Activated CD4-positive, alpha-beta T cell treated with anti-CD3 and anti-CD28 coated beads, Interleukin-2, amount 50 U/mL, for 1 hour (primary cell): ENCODE measurements around the gene NUMB.

ENCODE experiments used
- DNase-seq: peaks from one replicate; pipeline ENCODE4 v3.0.0-alpha.2; 2020

Gene NUMB

DNA sequence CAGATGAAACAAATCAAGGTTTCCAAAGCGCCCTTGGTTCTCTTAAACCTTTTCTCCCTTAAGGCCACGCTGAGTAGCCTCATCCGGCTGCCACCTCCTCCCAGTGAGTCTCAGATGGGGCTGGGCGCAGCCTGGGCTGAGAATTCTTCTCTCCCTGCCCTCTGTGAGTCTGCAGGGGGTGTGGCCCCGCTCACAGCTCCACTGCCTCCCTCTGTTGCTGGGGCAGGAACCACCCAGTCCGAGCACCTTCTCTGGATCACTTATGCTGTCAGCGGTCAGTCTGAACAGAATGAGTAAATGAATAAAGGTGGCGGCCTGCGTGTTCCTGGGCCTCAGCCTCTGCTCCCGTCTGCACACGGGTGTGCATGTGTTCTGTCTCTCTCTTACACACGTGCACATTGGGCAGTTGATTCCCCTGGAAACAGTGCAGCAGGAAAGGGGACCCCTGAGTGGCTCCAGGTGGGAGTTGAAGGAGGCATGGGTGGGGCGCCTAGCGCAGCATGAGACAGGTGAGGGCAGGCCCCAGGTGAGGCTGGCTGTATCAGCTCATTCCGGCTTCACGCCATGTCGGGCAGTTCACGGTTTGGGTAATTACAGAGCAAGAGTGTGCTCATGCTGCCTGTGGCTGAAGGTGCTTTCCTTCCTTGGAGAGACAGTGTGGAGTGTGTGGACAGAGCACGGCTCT, 216.7 kb downstream of the NUMB start:
- DNase-seq: no peak

DNA sequence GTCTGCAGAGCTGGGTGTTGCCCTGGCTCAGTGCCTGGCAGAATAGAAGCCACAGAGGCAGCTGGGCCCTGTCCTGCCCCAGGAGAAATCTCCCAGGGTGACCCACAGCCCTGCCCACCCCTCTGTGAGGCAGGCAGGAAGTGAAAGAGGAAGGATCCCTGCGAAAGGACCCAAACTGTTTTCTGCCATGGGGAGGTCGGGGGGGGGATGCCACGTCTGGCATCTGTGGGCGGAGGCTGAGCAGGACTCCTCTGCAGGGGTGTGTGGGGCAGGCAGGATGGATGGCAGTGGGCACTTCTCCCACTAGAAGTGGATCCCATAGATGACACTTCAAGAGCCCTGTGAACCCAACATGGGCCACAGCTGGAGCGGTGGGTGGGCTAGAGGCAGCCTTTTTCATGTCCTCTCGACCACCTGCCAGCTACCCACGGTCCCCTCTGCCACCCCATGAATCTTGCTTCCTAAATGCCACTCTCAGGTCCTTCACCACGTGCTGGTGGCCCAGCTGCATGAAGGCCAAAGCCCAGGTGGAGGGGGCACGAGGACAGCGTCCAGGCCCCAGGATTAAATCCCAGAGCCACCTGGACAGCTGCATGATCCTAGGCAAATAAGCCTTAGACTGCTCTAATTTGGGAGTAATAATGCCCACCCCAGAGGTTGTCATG, 217.4 kb downstream of the NUMB start:
- no peak for DNase-seq

DNA sequence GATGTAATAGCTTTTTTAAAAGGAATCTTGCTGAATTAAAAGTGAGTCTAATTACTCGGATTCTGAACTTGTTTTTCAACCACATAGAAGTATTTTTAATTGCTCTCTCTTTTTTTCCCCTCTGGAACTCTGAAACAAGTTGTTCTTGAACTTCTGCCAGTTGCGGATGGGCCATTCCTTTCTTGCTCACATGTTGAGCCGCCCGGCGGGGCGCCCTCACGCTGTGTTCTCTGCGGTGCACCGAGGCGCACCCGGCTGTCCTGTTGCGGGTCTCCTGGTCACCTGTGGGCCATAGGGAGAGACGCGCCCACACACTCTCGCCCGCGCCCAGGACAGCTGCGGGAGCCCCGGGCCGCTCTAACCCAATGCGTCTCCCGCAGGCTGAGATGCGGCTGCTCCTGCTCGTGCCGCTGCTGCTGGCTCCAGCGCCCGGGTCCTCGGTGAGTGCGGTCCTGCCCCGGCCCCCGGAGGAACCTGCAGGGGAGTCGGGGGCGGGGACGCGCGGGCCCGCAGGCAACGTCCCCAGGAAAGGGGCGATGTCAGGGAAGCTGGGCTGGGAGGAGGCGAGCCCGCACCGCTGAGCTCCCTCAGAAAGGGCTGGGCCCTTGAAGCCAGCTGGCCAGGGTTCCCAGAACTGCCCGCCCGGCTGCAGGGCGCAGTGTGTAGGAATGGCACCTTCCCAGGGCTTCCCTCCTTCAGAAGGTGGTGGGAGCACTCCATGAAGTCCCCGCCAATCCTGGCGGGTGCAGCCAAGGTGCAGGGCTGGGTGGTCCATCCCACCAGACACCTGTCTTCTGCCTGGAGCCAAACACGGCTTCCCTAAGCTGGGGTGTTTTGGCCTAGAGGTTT, 218.7 kb downstream of the NUMB start:
- DNase-seq: no peak

DNA sequence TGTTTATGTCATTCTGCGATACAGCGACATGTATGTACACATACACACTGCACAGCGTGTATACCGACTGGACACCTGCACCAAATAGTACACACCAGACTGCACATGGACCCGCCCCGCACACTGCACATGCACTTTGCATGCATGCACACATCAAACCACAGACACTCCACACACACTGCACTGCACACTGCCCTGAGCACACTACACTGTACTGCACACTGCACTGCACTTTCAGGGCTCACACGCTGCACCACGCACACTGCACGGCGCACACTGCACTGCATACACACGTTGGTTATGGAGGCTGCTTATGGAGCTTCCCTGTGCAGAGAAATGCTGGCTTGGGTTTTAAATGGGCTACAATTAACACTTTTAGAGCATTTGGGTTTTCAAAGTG, 219.4 kb downstream of the NUMB start:
- no peak for DNase-seq

DNA sequence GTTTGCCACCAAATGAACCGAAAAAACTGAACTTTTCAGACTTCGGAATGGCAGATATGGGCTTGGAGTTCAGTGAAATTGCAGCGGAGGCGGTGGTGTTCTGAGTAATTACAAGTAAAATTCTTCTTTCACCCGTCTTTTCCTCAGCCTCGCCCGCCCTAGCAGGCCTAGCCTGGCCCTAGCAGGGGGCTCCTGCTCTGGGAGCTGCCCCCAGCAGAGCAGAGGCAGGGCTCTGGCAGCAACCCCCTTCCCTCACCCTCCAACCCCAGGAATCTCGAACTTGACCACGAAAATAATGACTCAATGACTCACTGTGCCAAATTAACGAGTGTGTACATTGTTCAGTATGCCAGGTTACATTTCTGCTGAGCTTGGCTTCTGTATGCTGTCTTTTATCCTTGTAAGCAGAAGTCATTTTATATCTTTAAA, 219.9 kb downstream of the NUMB start:
- DNase-seq: no peak

DNA sequence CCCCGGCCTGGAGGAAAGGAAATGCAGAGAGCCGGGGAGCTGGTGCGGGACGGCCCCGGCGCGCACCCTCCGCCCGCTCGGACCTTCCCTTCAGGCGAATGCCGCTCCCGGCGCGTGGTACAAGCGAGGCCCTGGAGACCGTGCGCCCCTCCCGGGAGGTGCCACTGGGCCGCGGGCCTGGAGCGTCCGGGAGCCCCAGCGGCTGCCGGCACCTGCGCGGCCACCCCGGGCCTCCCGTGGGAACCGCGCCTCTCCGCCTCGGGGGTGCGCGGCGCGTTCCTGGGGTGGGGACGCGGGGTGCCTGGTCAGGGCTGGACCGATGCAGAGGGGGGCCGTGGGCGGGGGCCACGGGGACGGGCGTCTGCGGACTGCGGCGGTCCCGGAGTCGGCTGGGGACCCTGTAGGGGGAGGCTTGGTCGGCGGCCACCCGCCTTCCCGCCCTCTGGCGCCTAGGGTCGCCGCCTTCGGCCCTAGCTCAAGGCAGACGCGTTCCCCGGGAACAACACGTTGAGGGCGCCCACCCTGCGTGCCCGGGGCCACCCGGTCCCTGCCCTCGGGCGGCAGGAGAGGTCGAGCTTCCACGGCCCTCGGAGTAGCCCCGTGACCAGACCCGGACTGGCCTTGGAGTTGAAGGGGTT, 220.4 kb downstream of the NUMB start:
- DNase-seq: no peak

DNA sequence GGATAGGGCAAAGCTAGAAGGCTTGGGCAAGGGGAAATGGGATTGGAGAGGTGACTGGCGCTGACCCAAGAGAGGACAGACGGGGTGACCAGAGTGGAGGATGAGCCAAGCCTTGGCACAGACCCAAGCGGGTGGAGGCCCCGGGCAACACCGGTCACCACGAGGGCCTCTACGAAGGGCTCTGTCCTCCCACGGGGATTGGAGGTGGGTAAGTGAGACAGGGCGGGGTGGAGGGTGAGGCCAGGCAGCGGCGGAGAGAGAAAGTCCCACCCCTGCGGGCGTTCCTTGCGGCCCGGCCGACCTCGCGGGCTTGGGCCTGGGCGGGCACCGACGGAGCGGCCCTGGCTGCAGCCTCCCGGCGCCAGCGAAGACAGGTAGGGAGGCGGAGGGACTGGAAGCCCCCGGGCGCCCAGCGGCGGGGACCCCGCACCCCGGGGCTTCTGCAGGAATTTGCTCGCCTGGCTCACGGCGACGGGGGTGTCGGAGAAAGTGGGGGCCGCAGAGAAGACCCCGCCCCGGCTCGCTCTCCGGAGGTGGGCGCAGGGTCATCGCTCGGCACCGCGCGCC, 221.0 kb downstream of the NUMB start, which contains the start of gene PAPLN:
Gene PAPLN, plus strand, starts transcription at position 288 of the 567 bp plus-strand sequence. CDS start 2,273 bp downstream, outside the sequence.
- DNase-seq: no peak

DNA sequence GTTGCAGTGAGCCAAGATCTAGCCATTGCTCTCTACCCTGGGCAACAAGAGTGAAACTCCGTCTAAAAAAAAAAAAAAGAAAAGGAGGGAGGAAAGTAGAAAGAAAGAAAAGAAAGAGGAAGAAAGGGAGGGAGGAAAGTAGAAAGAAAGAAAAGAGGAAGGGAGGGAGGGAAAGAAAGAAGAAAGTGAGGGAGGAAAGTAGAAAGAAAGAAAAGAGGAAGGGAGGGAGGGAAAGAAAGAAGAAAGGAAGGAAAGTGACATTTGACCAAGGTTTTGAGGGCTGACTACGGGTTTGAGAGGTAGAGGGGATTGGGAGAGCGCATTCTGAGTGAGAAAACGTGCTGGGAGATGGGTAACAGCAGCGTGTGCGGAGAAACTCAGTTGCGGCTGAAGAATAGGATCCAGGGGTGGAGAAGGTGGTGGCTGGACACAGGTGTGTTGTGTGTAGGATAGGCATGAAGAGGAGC, 221.6 kb downstream of the NUMB start:
- DNase-seq: no peak

DNA sequence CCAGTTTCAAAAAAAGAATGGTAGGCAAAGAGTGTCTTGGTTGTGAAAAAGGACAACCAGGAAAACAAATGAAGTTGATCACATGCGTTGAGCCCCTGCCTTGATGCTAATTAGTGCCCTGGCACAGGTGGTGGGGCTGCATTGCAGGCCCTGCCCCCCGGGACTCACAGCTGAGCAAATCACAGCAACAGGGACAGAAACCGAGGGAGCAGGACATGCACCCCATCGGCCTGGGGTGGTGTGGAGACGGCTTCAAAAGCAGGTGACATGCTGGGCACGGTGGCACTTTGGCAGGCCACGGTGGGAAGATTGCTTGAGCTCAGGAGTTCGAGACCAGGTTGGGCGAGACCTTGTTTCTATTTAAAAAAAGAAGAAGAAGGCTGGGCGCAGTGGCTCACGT, 222.2 kb downstream of the NUMB start:
- DNase-seq: no peak

DNA sequence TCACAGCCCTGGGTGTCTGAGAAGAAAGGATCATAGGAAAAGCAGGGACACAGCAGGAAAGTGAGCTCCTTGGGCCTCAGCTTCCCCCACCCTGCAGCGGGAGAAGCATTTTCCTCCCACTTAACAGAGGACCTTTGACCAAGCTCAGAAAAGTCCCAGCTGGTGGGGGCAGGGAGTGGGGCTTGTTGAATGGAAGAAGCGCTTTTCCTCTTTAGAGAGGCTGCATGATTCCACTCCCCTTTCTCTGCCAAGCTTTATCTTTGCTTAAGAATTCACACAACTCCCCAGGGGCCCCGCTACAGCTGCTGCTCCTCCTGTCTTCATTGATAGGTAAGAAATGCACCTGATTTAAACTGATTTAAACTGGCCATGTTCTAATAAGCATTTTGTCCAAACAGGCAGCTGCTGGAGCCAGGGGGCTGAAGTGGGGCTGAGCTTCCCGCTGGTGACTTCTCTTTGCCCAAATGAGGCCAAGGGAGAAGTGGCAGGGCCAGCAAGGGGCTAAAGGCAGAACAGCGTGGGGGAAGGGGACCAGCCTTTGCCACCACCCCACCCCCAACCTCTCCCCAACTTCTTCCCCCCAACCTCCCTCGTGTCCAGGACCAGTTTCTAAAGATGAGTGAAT, 222.7 kb downstream of the NUMB start:
- no peak for DNase-seq

DNA sequence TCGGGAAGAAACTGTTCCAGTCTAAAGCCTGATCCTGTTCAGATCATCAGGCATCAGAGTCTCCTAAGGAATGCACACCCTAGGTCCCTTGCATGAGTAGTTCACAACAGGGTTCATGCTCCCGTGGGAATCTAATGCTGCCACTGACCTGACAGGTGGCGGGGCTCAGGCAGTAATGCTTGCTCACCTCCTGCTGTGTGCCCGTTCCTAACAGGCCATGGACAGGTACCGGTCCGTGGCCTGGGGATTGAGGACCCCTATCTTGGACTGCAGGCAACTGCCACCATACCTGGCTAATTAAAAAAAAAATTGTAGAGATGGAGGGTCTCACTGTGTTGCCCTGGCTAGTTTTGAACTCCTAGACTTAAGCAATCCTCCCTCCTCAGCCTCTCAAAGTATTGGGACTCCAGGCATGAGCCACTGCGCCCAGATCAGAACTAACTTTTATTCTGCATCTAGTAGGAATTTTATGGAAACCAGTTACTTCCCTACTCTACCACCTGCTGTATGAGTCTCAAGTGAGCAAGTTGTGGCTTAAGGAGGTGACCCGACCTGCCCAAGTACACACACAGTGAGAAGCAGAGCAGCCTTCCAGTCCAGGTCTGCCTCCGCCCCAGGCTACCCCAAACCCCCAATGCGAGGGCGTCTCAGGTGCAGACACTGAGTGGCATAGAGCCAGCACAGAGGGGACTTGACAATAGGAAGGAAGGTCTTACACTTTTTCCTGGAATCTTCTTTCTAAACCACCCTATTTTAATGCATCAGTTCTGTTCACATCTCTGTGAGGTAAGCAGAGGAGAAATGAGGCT, 223.6 kb downstream of the NUMB start:
- DNase-seq: no peak

DNA sequence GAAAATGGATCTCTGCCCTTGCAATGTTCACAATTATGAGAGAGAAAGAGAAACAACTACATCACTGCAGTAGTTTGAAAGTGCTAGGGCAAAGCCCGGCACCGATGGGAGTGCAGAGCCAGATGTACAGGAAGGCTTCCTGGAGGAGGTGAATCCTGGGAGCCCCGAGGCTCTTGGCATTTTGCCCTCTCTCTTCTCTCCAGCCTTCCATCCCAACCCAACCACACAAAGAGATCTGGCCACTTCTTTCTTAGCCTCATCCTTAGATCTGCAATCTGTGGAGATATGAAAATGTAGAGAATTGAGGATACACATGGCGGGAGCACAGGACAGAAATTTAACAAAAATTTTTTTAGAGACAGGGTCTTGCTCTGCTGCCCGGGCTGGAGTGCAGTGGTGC, 224.3 kb downstream of the NUMB start:
- DNase-seq: no peak

DNA sequence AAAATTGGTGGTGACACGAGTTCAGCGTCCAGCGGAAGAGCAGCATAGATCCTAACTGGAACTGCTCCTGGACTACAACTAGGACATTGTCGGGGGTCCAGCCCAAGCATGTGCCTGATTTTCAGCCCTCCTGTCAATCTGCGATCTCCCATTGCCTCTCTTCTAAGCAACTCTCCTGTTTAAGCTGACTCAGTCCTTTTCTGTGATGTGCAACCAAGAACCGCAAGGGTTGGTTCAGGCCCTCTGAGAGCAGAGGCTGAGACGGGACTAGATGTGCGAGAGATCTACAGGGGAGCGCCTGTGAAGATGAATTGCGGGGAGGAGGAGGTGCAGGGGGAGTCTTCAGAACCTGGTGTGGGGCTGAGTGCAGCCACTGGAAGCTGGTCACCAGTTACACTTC, 224.8 kb downstream of the NUMB start:
- DNase-seq: no peak

DNA sequence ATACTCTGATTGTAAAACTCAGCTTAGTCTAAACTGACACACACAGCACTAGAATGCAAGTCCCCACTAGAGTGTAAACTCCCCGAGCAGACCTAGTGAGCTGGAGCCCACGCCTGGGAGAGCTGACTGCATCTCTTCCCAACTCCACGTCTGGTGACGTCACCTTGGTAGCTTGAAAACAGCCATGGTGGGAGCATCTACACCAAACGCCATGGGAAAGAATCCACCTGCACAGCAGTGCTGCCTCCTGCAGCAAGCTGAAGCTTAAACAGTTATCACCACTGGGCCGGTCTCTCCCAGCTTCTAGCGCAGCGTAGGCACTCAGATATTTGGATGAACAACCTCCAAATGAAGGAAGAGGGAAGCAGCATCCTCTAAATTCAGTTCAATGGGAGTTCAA, 225.4 kb downstream of the NUMB start:
- DNase-seq: no peak

DNA sequence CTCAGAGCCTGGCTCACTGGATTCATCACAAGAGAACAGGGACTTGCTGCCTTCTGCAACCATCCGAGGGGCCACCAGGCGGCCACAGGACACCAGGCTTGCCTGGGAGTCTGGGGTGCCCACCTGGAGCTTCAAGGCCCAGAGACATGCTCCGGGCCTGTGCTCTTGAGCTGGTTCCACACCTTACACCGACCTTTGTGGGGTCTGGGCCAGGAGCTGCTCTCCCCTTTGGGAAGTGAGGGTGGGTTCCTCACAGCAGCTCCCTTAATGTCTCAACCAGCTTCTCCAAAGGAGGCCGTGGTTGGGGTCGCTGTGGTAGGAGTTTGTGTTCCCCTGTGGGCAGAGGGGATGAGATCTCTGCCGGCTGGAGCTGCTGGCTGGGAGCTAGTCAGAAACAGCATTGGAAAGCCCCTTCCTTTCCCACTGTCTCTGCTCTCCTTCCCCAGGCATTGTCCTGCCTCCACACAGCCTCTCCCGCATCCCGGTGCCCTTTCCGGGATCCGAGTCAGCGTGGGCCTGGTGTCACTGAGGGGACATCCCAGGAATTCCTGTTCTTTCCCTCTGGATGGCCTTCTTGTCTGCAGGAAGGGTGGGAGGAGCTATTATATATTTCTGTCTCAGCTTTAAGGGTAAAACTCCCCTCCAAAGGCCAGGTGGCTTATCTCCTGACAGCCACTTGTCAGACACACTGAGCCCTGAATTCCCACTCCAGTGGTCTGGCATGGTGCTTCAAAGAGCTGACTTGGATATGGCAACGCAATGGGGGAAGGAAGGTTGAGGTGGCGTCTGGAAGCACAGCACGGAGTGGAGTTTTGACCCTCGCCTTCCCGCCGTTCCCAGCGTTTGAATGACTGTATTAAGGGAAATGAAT, 226.1 kb downstream of the NUMB start:
- no peak for DNase-seq

DNA sequence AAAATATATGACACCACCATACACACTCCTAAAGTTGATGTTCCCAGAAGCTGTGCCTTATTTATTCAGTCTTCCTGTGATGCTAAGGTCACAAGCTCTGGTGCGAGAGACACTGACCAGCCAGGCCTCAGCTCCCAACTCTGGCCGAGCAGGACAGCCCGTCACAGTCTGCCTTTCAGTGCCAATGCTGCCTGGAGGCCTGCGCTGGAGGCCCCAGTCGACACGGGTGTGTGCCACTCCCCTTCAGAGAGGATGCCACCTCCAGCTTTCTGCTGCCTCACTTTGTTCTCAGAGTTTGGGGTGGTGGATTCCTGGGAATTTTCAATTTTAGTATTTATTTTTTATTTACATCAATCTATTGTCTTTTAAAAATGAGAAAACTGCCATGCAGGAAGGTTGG, 228.3 kb downstream of the NUMB start:
- no peak for DNase-seq

DNA sequence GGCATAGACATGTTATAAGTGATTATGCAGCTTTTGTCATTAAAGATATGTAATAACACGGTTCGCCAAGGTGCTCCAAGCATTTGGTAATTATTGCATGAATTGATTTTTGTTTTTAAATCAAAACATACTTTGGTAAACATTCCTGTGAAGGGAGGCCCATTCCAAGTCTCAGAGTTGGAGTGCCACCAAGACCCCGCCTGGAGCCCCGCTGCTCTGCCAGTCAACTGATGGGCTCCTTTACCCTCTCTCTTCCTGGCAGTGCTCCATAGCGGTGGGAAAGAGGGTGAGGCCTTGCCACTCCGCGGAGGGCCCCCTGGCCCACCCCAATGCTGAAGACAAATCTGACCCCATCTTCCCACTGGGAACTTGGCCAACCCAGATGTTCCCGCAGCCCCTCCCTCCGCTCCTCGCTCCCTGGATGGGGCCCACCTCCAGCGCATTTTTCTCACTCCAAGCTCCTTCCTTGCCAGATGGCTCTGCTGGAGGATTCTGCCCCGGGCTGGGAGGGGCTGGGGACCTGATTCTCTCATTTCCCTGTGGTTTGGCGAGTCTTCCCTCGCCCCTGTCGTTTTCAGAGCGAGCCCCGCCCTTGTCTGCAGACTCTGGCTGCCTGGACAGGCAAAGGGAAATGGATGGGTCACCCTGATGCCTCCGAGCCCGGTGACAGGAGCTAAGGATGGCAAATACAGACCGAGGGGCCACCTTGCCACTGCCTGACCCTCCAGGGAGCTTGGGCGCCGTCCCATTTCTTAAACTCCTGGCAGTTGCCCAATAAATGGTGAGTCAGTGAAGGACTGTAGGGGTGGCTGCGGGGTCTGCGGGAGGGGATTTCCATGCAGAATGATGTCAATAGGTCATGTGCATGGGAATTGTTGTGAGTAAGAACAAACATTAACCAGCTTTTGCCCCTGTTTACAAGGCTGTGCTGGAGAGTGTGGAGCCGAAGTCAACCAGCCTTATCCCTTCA, 230.2 kb downstream of the NUMB start:
- no peak for DNase-seq

DNA sequence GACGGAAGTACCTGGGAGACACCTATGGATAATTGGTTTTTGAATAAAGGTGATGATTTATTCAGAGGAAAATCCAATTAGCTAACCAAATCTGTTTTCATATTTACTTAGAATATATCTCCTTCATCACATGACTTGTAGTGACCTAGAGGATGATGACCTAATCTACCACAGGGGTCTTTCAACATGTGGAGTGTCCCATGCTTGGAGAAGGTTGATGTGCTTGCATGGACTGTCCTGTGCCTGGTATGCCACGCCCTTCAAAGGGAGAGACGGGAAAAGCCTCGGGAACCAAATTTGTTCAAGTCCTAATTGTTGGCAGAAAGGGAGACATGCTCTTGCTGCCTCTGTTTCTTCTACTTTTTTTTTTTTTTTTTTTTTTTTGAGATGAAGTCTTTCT, 232.8 kb downstream of the NUMB start:
- DNase-seq: no peak
